ENCODE data around the gene TCF7L1. TPM values are rescaled to one million over a fixed set of nuclear protein-coding genes. Genes with fewer than 3 reads are reported as not detected.

TCF7L1 gene
- total RNA-seq, 4 donors from 2014 or later, result 5.6 to 23.2 (median 10.2) TPM

DNA sequence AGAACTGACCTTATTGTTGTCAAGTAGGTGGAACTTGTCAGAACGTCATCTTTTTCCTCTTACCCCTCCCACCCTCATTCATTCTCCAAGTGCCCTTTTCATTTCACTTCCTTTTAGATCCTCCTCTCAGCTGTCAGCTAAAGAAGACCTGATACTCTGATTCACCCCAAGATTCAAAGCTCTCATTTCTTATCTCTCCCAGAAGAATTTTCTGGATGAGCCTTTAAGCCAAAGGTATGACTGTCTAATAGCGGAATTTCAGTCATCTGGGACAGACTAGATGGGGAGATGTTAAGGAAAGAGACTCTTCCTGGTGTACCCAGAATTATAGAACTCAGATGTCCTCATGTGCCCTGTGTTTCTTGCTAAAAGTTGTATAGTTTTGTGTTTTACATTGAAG, 53.9 kb downstream of the TCF7L1 start:
- Histone ChIP-seq H3K9me3 (no peaks in the 10 kb centered on the region), H3K4me1 (peaks cover 4 to 52% (median 37%) of the 10 kb centered on the region in 4 donors), H3K4me3 (no peak overlapping the region), H3K27me3 (no peaks in the 10 kb centered on the region), H3K27ac (replicated peaks in 1 of 4) (no peak overlapping the region), H3K36me3 (no peaks in the 10 kb centered on the region)
- intact Hi-C loops (cut with DNase I), result no loop called here
- 70% methylated on average over 2 of the region's 2 CpGs for WGBS
- TF ChIP-seq EP300 (IDR thresholded peaks at IDR 0.05), result no peak
- TF ChIP-seq POLR2AphosphoS5 (IDR thresholded peaks at IDR 0.05), result no peak
- DNase-seq (ENCODE audit: extremely low spot score), result no peak

DNA sequence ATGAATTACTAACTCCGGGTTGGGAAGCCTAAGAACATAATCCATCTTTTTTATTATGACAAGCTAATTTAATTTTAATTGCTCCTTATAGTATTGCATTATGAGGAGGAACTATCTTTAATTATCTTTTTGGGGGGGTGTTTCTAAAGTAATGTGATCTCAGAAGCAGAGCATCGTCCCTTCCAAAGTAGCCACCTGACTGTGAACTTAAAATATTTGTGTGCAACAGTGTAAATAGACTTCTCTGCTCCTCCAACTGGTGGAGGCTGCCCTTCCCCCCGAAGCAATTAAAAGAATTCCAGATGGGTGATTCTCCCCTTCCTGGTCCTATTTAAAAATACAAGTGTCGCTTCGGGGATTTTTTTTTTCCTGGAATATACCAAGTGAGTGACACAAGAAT, 55.7 kb downstream of the TCF7L1 start:
- Histone ChIP-seq H3K27me3 (no peaks in the 10 kb centered on the region), H3K4me1 (peaks cover 4 to 52% (median 31%) of the 10 kb centered on the region in 4 donors), H3K4me3 (no peak overlapping the region), H3K9me3 (no peaks in the 10 kb centered on the region), H3K27ac (replicated peaks in 1 of 4) (no peak overlapping the region), H3K36me3 (no peaks in the 10 kb centered on the region)
- DNase-seq (ENCODE audit: extremely low spot score), result no peak
- intact Hi-C loops (cut with DNase I), result no loop called here
- WGBS, result 31% methylated on average over 5 of the region's 5 CpGs
- TF ChIP-seq POLR2A (IDR thresholded peaks at IDR 0.05; ENCODE audit: low read depth) (no peak), POLR2AphosphoS5 (IDR thresholded peaks at IDR 0.05) (no peak), EP300 (IDR thresholded peaks at IDR 0.05) (no peak)
- TF ChIP-seq, protein P1, sequence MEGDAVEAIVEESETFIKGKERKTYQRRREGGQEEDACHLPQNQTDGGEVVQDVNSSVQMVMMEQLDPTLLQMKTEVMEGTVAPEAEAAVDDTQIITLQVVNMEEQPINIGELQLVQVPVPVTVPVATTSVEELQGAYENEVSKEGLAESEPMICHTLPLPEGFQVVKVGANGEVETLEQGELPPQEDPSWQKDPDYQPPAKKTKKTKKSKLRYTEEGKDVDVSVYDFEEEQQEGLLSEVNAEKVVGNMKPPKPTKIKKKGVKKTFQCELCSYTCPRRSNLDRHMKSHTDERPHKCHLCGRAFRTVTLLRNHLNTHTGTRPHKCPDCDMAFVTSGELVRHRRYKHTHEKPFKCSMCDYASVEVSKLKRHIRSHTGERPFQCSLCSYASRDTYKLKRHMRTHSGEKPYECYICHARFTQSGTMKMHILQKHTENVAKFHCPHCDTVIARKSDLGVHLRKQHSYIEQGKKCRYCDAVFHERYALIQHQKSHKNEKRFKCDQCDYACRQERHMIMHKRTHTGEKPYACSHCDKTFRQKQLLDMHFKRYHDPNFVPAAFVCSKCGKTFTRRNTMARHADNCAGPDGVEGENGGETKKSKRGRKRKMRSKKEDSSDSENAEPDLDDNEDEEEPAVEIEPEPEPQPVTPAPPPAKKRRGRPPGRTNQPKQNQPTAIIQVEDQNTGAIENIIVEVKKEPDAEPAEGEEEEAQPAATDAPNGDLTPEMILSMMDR (IDR thresholded peaks at IDR 0.05), result no peak

DNA sequence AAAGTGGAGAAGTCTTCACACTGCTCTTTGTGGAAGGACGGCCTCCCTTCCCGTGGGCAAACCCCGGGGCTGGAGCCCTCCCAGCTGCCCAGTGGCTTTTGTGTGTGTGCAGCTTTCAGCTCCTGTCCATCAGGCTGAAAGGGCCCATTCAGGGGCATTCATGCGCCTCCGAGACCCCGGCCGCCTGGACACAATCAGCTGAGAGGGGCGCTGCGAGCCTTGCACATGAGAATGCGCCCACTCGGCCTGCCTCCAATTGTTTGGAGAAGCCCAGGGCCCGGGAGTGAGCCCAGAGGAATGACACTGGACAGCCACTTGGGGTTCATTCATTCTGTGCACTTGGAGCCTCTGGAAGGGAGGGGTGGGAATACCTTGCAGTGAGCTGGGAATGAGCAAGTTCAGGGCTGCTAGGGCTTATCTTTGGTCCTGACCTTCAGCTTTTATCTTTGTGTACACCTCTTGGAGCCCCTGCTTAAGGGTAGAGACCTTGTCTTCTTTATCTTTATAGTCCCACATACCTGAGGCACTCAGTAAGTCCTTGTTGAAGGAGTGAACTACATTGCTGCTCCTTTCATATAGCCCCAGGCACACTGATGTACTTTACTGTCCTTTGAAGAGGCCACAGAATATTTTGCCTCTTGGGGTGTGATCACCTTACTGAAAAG, 56.5 kb downstream of the TCF7L1 start:
- no peak overlapping the region for H3K27ac ChIP-seq (replicated peaks in 1 of 4)
- intact Hi-C loops (cut with DNase I), result no loop called here
- 50% methylated on average over 2 of the region's 12 CpGs for WGBS

DNA sequence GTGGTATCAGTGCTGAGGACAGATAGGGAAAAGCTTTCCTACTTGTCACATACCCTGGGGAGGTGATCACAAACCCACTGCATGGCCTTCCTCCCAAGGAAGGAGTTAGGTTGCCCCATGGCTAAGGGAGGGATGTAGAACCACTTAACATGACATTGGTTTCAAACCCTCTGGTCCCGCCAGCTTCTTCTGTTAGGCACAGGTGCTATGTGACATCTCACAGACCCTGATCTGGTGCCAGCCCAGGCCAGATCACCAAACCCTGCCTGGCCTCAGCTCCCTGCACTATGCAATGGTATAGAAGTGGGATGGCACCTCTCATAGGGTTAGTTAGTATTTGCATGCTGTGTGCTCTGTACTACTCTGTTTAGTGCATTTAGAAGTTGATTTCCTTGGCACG, 58.0 kb downstream of the TCF7L1 start:
- H3K4me3 ChIP-seq, result no peak overlapping the region
- H3K27ac ChIP-seq (replicated peaks in 1 of 4), result no peak overlapping the region
- no peak for DNase-seq (ENCODE audit: extremely low spot score)
- H3K9me3 ChIP-seq, result no peaks in the 10 kb centered on the region
- H3K36me3 ChIP-seq, result no peaks in the 10 kb centered on the region
- intact Hi-C loops (cut with DNase I), result no loop called here
- 75% methylated on average over 2 of the region's 2 CpGs for WGBS
- H3K27me3 ChIP-seq, result no peaks in the 10 kb centered on the region
- TF ChIP-seq POLR2AphosphoS5 (IDR thresholded peaks at IDR 0.05), result no peak
- TF ChIP-seq, protein P1 (IDR thresholded peaks at IDR 0.05), result no peak
- no peak for TF ChIP-seq EP300 (IDR thresholded peaks at IDR 0.05)
- TF ChIP-seq POLR2A (IDR thresholded peaks at IDR 0.05; ENCODE audit: low read depth), result no peak
- H3K4me1 ChIP-seq, result peaks cover 7 to 43% (median 32%) of the 10 kb centered on the region in 4 donors

More for the DNA sequence above, 56.5 kb downstream of the TCF7L1 start:
- H3K36me3 ChIP-seq, result no peaks in the 10 kb centered on the region
- H3K4me1 ChIP-seq, result peaks cover 4 to 44% (median 30%) of the 10 kb centered on the region in 4 donors
- H3K4me3 ChIP-seq, result no peak overlapping the region
- no peaks in the 10 kb centered on the region for H3K9me3 ChIP-seq
- TF ChIP-seq POLR2A (IDR thresholded peaks at IDR 0.05; ENCODE audit: low read depth) (no peak), EP300 (IDR thresholded peaks at IDR 0.05) (no peak), POLR2AphosphoS5 (IDR thresholded peaks at IDR 0.05) (no peak)
- TF ChIP-seq, protein P1 (IDR thresholded peaks at IDR 0.05), result no peak
- H3K27me3 ChIP-seq, result no peaks in the 10 kb centered on the region
- no peak for DNase-seq (ENCODE audit: extremely low spot score)

DNA sequence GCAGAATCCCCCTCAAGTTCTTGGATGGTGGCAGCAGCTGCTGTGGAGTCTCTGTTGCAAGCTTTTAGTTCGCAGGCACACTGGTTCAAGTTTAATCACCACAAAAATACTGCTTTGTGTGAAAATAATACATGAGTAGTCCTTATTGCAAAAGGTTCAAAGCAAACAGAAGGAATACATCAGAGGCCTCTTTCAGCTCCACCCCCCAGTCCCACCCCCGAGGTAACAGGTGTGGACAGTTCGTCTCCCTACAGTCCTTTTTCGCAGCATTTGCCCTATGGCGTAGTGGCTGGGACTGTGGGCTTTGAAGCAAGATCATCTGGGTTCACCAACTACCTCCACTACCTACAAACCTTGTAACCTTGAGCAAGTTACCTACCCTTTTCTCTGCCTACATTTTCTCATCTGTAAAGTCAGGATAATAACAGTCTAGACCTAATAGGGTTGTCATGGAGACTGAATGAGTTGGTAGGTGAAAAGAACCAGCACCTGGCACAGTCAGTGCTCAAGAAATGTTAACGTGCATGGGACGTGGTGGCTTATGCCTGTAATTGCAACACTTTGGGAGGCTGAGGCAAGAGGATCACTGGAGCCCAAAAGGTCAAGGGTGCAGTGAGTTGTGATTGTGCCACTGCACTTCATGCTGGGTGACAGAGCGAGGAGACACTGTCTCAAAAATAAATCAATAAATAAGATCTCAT, 61.7 kb downstream of the TCF7L1 start:
- Histone ChIP-seq H3K4me1 (peaks cover 4 to 38% (median 30%) of the 10 kb centered on the region in 4 donors), H3K36me3 (no peaks in the 10 kb centered on the region), H3K4me3 (no peak overlapping the region), H3K27me3 (no peaks in the 10 kb centered on the region), H3K9me3 (no peaks in the 10 kb centered on the region), H3K27ac (replicated peaks in 1 of 4) (no peak overlapping the region)
- no peak for DNase-seq (ENCODE audit: extremely low spot score)
- 77% methylated on average over 7 of the region's 8 CpGs for WGBS
- TF ChIP-seq EP300 (IDR thresholded peaks at IDR 0.05) (no peak), POLR2A (IDR thresholded peaks at IDR 0.05; ENCODE audit: low read depth) (no peak), POLR2AphosphoS5 (IDR thresholded peaks at IDR 0.05) (no peak)
- TF ChIP-seq, protein P1 (IDR thresholded peaks at IDR 0.05), result no peak
- intact Hi-C loops (cut with DNase I), result no loop called here

Measured in esophagus muscularis mucosa (tissue), 4 donors.